GM23338 (cell line): ENCODE data around the gene HAGH.

Experiments used
- CREB1 ChIP-seq: fragments of 250-450 bp; sonication (Bioruptor Pico); IDR thresholded peaks from 2 replicates; pipeline ENCODE4 v1.5.0; 2020; ENCODE audit warnings: low read depth, mild to moderate bottlenecking, moderate library complexity
- EZH2 ChIP-seq: fragments of 200-600 bp; sonication (generic); IDR thresholded peaks from one replicate; pipeline ENCODE4 v1.8.0; 2017; ENCODE audit warnings: antibody characterized with exemption, mild to moderate bottlenecking, low read depth; ENCODE audit not compliant: unreplicated experiment
- EZH2phosphoT487 ChIP-seq: fragments of 200-600 bp; sonication (generic); IDR thresholded peaks from one replicate; pipeline ENCODE4 v1.8.1; 2018; ENCODE audit warnings: antibody characterized with exemption; ENCODE audit not compliant: unreplicated experiment
- NANOG ChIP-seq: IDR thresholded peaks from 2 replicates; pipeline ENCODE4 v1.6.1; 2016; ENCODE audit warnings: antibody characterized with exemption, borderline replicate concordance
- POLR2AphosphoS5 ChIP-seq: IDR thresholded peaks from 2 replicates; pipeline ENCODE4 v1.6.1; 2016; ENCODE audit warnings: antibody characterized with exemption, low read depth
- TF ChIP-seq, protein P1 (sequence below), 2 experiments: fragments of 200-600 bp in 1 of 2; sonication (generic) in 1 of 2; conservative IDR thresholded peaks; 2 replicates each; pipeline versions ENCODE4 v1.5.1 to v1.6.1; 2016 to 2017; ENCODE audit warnings: antibody characterized with exemption in 2 of 2, low read depth in 2 of 2, mild to moderate bottlenecking in 2 of 2, moderate library complexity in 1 of 2
- TF ChIP-seq, protein P2 (sequence below): IDR thresholded peaks from one replicate; pipeline ENCODE4 v1.6.1; 2018; ENCODE audit warnings: antibody characterized with exemption; ENCODE audit not compliant: unreplicated experiment

DNA sequence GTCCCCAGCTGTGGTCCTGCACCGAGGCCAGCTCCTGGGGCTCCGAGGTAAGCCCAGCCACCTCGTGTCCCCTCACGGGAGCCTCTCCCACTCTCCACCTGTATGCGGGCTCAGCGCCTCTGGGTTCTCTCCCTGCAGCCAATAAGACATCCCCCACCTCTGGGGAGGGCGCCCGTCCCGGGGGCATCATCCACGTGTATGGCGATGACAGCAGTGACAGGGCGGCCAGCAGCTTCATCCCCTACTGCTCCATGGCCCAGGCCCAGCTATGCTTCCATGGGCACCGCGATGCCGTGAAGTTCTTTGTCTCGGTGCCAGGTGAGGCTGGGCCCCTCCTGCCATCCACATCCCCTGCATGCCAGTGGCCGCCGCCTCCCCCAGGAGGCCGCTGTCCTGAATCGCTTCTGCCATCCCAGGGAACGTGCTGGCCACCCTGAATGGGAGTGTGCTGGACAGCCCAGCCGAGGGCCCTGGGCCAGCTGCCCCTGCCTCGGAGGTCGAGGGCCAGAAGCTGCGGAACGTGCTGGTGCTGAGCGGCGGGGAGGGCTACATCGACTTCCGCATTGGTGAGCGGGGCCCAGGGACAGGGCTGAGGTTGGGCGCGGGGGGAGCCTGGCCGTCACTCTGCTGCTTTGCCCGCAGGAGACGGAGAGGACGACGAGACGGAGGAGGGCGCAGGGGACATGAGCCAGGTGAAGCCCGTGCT, 58.4 kb downstream of the HAGH start:
- TF ChIP-seq, protein P1, sequence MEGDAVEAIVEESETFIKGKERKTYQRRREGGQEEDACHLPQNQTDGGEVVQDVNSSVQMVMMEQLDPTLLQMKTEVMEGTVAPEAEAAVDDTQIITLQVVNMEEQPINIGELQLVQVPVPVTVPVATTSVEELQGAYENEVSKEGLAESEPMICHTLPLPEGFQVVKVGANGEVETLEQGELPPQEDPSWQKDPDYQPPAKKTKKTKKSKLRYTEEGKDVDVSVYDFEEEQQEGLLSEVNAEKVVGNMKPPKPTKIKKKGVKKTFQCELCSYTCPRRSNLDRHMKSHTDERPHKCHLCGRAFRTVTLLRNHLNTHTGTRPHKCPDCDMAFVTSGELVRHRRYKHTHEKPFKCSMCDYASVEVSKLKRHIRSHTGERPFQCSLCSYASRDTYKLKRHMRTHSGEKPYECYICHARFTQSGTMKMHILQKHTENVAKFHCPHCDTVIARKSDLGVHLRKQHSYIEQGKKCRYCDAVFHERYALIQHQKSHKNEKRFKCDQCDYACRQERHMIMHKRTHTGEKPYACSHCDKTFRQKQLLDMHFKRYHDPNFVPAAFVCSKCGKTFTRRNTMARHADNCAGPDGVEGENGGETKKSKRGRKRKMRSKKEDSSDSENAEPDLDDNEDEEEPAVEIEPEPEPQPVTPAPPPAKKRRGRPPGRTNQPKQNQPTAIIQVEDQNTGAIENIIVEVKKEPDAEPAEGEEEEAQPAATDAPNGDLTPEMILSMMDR (conservative IDR thresholded peaks at IDR 0.05; ENCODE audit: low read depth in 2 of 2): no peak
- TF ChIP-seq, protein P2, sequence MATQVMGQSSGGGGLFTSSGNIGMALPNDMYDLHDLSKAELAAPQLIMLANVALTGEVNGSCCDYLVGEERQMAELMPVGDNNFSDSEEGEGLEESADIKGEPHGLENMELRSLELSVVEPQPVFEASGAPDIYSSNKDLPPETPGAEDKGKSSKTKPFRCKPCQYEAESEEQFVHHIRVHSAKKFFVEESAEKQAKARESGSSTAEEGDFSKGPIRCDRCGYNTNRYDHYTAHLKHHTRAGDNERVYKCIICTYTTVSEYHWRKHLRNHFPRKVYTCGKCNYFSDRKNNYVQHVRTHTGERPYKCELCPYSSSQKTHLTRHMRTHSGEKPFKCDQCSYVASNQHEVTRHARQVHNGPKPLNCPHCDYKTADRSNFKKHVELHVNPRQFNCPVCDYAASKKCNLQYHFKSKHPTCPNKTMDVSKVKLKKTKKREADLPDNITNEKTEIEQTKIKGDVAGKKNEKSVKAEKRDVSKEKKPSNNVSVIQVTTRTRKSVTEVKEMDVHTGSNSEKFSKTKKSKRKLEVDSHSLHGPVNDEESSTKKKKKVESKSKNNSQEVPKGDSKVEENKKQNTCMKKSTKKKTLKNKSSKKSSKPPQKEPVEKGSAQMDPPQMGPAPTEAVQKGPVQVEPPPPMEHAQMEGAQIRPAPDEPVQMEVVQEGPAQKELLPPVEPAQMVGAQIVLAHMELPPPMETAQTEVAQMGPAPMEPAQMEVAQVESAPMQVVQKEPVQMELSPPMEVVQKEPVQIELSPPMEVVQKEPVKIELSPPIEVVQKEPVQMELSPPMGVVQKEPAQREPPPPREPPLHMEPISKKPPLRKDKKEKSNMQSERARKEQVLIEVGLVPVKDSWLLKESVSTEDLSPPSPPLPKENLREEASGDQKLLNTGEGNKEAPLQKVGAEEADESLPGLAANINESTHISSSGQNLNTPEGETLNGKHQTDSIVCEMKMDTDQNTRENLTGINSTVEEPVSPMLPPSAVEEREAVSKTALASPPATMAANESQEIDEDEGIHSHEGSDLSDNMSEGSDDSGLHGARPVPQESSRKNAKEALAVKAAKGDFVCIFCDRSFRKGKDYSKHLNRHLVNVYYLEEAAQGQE: no peak
- TF ChIP-seq POLR2AphosphoS5: no peak
- TF ChIP-seq CREB1 (CRISPR knock-in tag): no peak
- no peak for TF ChIP-seq EZH2
- no peak for TF ChIP-seq NANOG
- TF ChIP-seq EZH2phosphoT487: no peak
